Body of pancreas (tissue), 4 donors: ENCODE data around the gene UBXN7. TPM values are rescaled to one million over a fixed set of nuclear protein-coding genes. Genes with fewer than 3 reads are reported as not detected.
"Not testable (repeated sequence)": the region's sequence is repeated elsewhere in the genome, so short reads cannot be mapped to it uniquely, and the experiment has no call there.

Experiments used
- ATAC-seq: fragments of 150-250 bp; one replicate; pipeline ENCODE4 v1.9.1; 2016
- DNase-seq, 4 donors: peaks; one replicate each; pipeline ENCODE4 v3.0.0-alpha.2; 2019
- H3K27ac ChIP-seq, 4 donors: fragments of 200-600 bp; sonication (generic); 1 replicate in 3 of 4; 2 replicates in 1 of 4; pipeline versions ENCODE4 v1.5.1 to v1.6.1; 2016 to 2019; ENCODE audit warnings: mild to moderate bottlenecking in 1 of 4, mixed read lengths in 1 of 4, moderate library complexity in 1 of 4
- H3K27me3 ChIP-seq, 2 donors: fragments of 200-600 bp; sonication (generic); one replicate each; pipeline ENCODE4 v1.6.0; 2016; ENCODE audit warnings: mild to moderate bottlenecking in 1 of 2
- H3K36me3 ChIP-seq, 2 donors: fragments of 200-600 bp; sonication (generic); replicated peaks in 1 of 2; 2 replicates each; pipeline ENCODE4 v1.5.1; 2016; ENCODE audit warnings: low read depth in 2 of 2; ENCODE audit not compliant: insufficient read depth in 1 of 2
- H3K4me1 ChIP-seq: fragments of 200-600 bp; sonication (generic); one replicate; pipeline ENCODE4 v1.6.0; 2016
- H3K4me3 ChIP-seq, 2 donors: fragments of 200-600 bp; sonication (generic); 1 replicate in 1 of 2; 2 replicates in 1 of 2; pipeline ENCODE4 v1.5.1; 2016 to 2019
- H3K9me3 ChIP-seq, 3 donors: fragments of 200-600 bp; sonication (generic); 1 replicate in 2 of 3; 2 replicates in 1 of 3; pipeline ENCODE4 v1.5.1; 2016
- POLR2A ChIP-seq, 3 donors: fragments of 450-650 bp; IDR thresholded peaks; one replicate each; pipeline ENCODE4 v1.6.1; 2016; ENCODE audit warnings: antibody characterized with exemption in 3 of 3, mild to moderate bottlenecking in 2 of 3
- WGBS, 2 donors: methylation state at CpG; one replicate each; pipeline ENCODE4 v1.1.5; 2017; 5-methylcytosine and 5-hydroxymethylcytosine counted together
- intact Hi-C: fragments of 100-400 bp; cut with DNase I; formaldehyde crosslinking; loops from one replicate; pipeline ENCODE4 v1.15.1; 2023
- total RNA-seq, 2 donors: library from RNA; depleted of rRNA; stranded (reverse); fragments of >200 nt; gene quantifications; one replicate each; pipeline ENCODE4 v1.1.0, GENCODE V29; 2016
- TF ChIP-seq, protein P1 (sequence below), 7 experiments: fragments of 450-650 bp in 4 of 7; fragments of 200-600 bp in 3 of 7; sonication (generic) in 3 of 7; IDR thresholded peaks; one replicate each; pipeline ENCODE4 v1.5.1; 2016 to 2019; ENCODE audit warnings: antibody characterized with exemption in 7 of 7

UBXN7 gene, protein sequence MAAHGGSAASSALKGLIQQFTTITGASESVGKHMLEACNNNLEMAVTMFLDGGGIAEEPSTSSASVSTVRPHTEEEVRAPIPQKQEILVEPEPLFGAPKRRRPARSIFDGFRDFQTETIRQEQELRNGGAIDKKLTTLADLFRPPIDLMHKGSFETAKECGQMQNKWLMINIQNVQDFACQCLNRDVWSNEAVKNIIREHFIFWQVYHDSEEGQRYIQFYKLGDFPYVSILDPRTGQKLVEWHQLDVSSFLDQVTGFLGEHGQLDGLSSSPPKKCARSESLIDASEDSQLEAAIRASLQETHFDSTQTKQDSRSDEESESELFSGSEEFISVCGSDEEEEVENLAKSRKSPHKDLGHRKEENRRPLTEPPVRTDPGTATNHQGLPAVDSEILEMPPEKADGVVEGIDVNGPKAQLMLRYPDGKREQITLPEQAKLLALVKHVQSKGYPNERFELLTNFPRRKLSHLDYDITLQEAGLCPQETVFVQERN
- 10 to 100 TPM in 1 of 2 donors, 1 to 10 TPM in 1; 8.6 to 11.2 TPM for total RNA-seq

DNA sequence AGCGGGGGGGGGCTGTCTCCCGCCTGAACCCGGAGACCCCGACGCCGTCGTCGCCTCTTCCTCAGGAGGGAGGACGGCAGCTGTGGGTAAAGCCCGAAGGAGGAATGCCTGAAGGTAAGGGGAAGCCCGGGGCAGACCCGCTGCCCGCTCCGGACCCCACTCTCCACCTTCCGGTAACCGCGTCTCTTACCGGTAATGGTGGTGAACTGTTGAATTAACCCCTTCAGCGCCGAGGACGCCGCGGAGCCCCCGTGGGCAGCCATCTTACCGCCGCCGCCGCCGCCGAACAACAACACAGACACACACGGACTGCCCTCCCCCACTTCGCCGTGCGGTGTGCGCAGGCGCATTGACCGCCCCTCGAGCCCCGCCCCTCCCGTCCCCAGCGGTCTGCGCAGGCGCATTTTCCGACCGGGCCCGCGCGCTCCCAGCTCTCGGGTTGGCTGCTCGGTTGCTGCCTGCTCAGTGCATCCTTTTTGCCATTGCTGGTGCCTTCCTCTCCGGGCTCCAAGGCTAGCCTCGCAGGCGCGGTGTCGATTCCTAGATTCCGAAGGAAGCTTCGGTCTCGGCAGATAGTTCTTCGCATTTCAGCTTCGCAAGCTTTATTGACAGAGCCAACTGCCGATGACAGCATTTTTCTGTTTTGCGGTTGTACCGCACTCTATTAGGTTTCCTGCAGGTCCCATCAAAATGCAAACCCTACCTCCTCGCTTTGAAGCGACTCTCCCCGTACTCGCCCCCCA is at the start of gene UBXN7:
UBXN7 (minus strand) TSS at position 291 of the 743 bp plus-strand sequence; CDS start at position 263, 28 bp downstream.
- H3K27ac ChIP-seq = peak within 1 kb of the TSS; percentile 75 to 89 (median 83)
- H3K9me3 ChIP-seq = no peaks in the 10 kb centered on the region
- TF ChIP-seq, protein P1, sequence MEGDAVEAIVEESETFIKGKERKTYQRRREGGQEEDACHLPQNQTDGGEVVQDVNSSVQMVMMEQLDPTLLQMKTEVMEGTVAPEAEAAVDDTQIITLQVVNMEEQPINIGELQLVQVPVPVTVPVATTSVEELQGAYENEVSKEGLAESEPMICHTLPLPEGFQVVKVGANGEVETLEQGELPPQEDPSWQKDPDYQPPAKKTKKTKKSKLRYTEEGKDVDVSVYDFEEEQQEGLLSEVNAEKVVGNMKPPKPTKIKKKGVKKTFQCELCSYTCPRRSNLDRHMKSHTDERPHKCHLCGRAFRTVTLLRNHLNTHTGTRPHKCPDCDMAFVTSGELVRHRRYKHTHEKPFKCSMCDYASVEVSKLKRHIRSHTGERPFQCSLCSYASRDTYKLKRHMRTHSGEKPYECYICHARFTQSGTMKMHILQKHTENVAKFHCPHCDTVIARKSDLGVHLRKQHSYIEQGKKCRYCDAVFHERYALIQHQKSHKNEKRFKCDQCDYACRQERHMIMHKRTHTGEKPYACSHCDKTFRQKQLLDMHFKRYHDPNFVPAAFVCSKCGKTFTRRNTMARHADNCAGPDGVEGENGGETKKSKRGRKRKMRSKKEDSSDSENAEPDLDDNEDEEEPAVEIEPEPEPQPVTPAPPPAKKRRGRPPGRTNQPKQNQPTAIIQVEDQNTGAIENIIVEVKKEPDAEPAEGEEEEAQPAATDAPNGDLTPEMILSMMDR (IDR thresholded peaks at IDR 0.05) = no peak
- TF ChIP-seq POLR2A (IDR thresholded peaks at IDR 0.05) = peak; percentile 23 to 73 (median 69)
- H3K27me3 ChIP-seq = no peaks in the 10 kb centered on the region
- ATAC-seq = peak; percentile 98
- intact Hi-C loops = no loop called here
- 0% methylated on average over 11 to 57 of the region's 67 CpGs for WGBS, 2 donors
- H3K4me3 ChIP-seq = peak within 1 kb of the TSS; percentile 87 to 97
- H3K36me3 ChIP-seq = no peaks in the 10 kb centered on the region
- peak; percentile 93 to 95 (median 94) for DNase-seq
- H3K4me1 ChIP-seq = peaks cover 25% of the 10 kb centered on the region

DNA sequence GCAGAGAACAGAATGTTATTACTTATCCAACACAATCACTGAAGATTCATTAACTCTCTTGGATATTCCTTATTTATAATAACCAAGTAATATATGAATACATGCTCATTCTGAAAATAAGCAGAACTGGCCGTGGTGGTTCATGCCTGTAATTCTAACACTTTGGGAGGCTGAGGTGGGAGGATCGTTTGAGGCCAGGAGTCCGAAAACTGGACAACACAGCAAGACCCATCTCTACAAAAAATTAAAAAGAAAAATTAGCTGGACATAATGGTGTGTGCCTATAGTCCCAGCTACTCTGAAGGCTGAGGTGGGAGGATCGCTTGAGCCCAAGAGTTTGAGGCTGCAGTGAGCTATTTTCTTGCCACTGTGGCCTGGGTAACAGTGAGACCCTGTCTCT is 45.5 kb upstream of the UBXN7 start:
- ATAC-seq (no peak), DNase-seq (no peak)
- H3K27ac ChIP-seq = no peak overlapping the region
- 97 to 100% methylated on average over 4 of the region's 4 CpGs for WGBS, 2 donors
- peaks cover 0 to 18% of the 10 kb centered on the region in 2 donors for H3K36me3 ChIP-seq
- H3K9me3 ChIP-seq = no peaks in the 10 kb centered on the region
- intact Hi-C loops = no loop called here
- TF ChIP-seq POLR2A (IDR thresholded peaks at IDR 0.05) = no peak
- TF ChIP-seq, protein P1 (IDR thresholded peaks at IDR 0.05) = no peak
- H3K27me3 ChIP-seq = no peaks in the 10 kb centered on the region
- no peak overlapping the region for H3K4me3 ChIP-seq
- no peaks in the 10 kb centered on the region for H3K4me1 ChIP-seq

DNA sequence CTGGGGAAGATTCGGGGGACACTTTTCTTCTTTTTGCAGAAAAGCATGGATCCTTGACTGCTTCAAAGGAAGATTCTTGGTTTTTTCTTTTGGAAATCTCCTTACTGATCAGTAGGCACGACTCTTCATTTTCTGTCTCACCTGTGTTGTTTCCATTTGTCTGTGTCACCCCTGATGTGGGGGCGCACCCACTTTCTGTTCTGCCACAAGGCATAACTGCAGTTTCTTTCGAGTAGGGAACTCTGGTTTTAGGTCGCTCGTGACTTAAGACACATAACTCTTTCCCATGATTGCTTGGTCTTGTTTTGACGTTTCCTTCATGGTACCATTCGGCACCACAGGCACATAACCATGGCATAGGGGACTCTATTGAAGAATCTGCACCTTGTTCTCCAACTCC is 40.1 kb upstream of the UBXN7 start:
- H3K9me3 ChIP-seq = no peaks in the 10 kb centered on the region
- no peak for DNase-seq
- H3K27ac ChIP-seq = no peak overlapping the region
- no peaks in the 10 kb centered on the region for H3K27me3 ChIP-seq
- H3K4me1 ChIP-seq = no peaks in the 10 kb centered on the region
- intact Hi-C loops = no loop called here
- TF ChIP-seq, protein P1 (IDR thresholded peaks at IDR 0.05) = no peak
- no peak for TF ChIP-seq POLR2A (IDR thresholded peaks at IDR 0.05)
- ATAC-seq = no peak
- no peak overlapping the region for H3K4me3 ChIP-seq
- H3K36me3 ChIP-seq = peaks cover 7 to 20% of the 10 kb centered on the region in 2 donors
- whole genome bisulfite sequencing, 2 donors = 90 to 92% methylated on average over 8 of the region's 8 CpGs

DNA sequence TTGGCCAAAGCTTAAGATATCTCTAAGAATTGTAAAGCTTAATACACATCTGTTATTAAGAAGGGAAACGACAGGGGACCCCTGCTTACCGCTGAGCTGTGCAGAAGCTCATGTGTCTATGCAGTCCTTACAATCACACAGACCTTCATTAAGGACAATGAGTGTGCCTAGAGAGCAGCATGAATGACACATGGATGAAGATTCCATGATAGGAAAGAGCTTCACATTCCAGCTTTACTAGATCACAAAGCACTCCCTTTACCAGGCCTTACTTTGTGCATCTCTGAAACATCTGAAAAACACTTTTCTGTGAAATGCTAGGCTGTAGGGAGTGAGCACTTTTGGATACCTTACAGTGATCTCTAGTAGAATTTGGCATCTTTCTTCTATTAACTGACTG is 39.3 kb upstream of the UBXN7 start:
- no peaks in the 10 kb centered on the region for H3K9me3 ChIP-seq
- H3K36me3 ChIP-seq = peaks cover 7 to 16% of the 10 kb centered on the region in 2 donors
- TF ChIP-seq, protein P1 (IDR thresholded peaks at IDR 0.05) = no peak
- no peak for TF ChIP-seq POLR2A (IDR thresholded peaks at IDR 0.05)
- no peak overlapping the region for H3K27ac ChIP-seq
- no peaks in the 10 kb centered on the region for H3K27me3 ChIP-seq
- no peak for ATAC-seq
- H3K4me3 ChIP-seq = no peak overlapping the region
- WGBS, 2 donors = 88 to 91% methylated on average over 2 of the region's 2 CpGs
- no peak for DNase-seq
- H3K4me1 ChIP-seq = no peaks in the 10 kb centered on the region
- intact Hi-C loops = no loop called here

DNA sequence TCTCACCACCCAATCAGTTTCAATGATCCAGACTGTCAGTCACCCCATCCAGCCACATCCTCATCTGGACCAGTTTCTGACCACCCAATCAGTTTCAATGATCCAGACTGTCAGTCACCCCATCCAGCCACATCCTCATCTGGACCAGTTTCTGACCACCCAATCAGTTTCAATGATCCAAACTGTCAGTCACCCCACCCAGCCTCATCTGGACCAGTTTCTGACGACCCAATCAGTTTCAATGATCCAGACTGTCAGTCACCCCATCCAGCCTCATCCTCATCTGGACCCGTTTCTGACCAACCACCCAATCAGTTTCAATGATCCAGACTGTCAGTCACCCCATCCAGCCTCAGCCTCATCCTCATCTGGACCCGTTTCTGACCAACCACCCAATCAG is 38.0 kb upstream of the UBXN7 start:
- H3K9me3 ChIP-seq, H3K4me1 ChIP-seq, H3K27ac ChIP-seq, intact Hi-C loops, H3K4me3 ChIP-seq, DNase-seq, H3K27me3 ChIP-seq, ATAC-seq: not testable (repeated sequence)
- peaks cover 7 to 16% of the 10 kb centered on the region in 2 donors for H3K36me3 ChIP-seq
- WGBS, 2 donors = 92 to 94% methylated on average over 3 of the region's 3 CpGs
